K562 (cell line): Measurements from ENCODE around the gene GIMAP8. TPM values are rescaled to one million over a fixed set of nuclear protein-coding genes. Genes with fewer than 3 reads are reported as not detected.
"Not testable (repeated sequence)": the region's sequence is repeated elsewhere in the genome, so short reads cannot be mapped to it uniquely, and the experiment has no call there.

Experiments
- ATAC-seq: fragments of 200-7000 bp; cut with Tn5 transposase; 3 replicates; pipeline ENCODE4 v1.9.1; 2020; ENCODE audit warnings: moderate library complexity
- BruUV-seq: library from RNA; stranded (reverse); fragments of 400-500 nt; replicated peaks from 2 replicates; lab custom pipeline; 2021; lab: Mats Ljungman, UMichigan
- CTCF ChIA-PET: fragments of 300-600 bp; formaldehyde crosslinking; extraction: SDS; loops from one replicate; lab custom pipeline; 2021; ENCODE audit warnings: low intra/inter-chr PET ratio; lab: Yijun Ruan, JAX
- POLR2A ChIA-PET: fragments of 300-600, 350-650 bp; sonication (Branson Sonifier 250); formaldehyde crosslinking; extraction: SDS; loops from one replicate; lab custom pipeline; 2021; ENCODE audit warnings: antibody characterized with exemption, inconsistent platforms; lab: Yijun Ruan, JAX
- DNase-seq, 4 experiments: peaks; one replicate each; pipeline versions ENCODE4 v3.0.0 to v3.0.0-alpha.2; 2011 to 2018; ENCODE audit warnings: low spot score in 3 of 4, mixed read lengths in 3 of 4; ENCODE audit errors: extremely low read depth in 1 of 4
- FAIRE-seq: peaks from 2 replicates; lab custom pipeline; 2011; peaks lifted over from hg19 to GRCh38; lab: Jason Lieb, UNC
- H2AFZ ChIP-seq: 2 replicates; pipeline ENCODE4 v1.6.0; 2011; ENCODE audit warnings: low read depth, low read length, control low read depth, inconsistent platforms
- H3K27ac ChIP-seq: fragments of 200-600 bp; 3 replicates; pipeline ENCODE4 v1.8.0; 2011; ENCODE audit warnings: low read depth, mild to moderate bottlenecking, control low read depth, inconsistent platforms, low read length, moderate library complexity, mixed read lengths; ENCODE audit errors: extremely low read depth
- H3K27me3 ChIP-seq, 2 experiments: fragments of 300-600 bp in 1 of 2; 2 replicates in 1 of 2; 3 replicates in 1 of 2; pipeline versions ENCODE4 v1.6.0 to v1.8.0; 2011; ENCODE audit warnings: inconsistent platforms in 2 of 2, low read length in 2 of 2, mild to moderate bottlenecking in 1 of 2, mixed read lengths in 1 of 2, moderate library complexity in 1 of 2; ENCODE audit not compliant: control insufficient read depth in 2 of 2, insufficient read depth in 2 of 2
- H3K36me3 ChIP-seq: fragments of 300-600 bp; 3 replicates; pipeline ENCODE4 v1.8.0; 2011; ENCODE audit warnings: mild to moderate bottlenecking, low read length, inconsistent platforms; ENCODE audit not compliant: control insufficient read depth, insufficient read depth
- H3K4me1 ChIP-seq, 2 experiments: fragments of 200-600 bp in 1 of 2; replicated peaks in 1 of 2; 2 replicates in 1 of 2; 3 replicates in 1 of 2; pipeline versions ENCODE4 v1.5.1 to v1.8.0; 2011; ENCODE audit warnings: inconsistent platforms in 2 of 2, low read length in 2 of 2, mild to moderate bottlenecking in 1 of 2, mixed read lengths in 1 of 2, moderate library complexity in 1 of 2; ENCODE audit not compliant: control insufficient read depth in 2 of 2, insufficient read depth in 2 of 2
- H3K4me2 ChIP-seq: 2 replicates; pipeline ENCODE4 v1.6.1; 2011; ENCODE audit warnings: low read length, control low read depth, inconsistent platforms, mixed read lengths; ENCODE audit not compliant: insufficient read depth
- H3K4me3 ChIP-seq: fragments of 200-600 bp; sonication (generic), shearing (Covaris generic); 2 replicates; pipeline ENCODE4 v1.5.1; 2016; ENCODE audit warnings: control low read depth, inconsistent platforms
- H3K79me2 ChIP-seq: fragments of 200-600 bp; 3 replicates; pipeline ENCODE4 v1.8.0; 2011; ENCODE audit warnings: low read length, inconsistent platforms; ENCODE audit not compliant: control insufficient read depth, insufficient read depth
- H3K9ac ChIP-seq, 2 experiments: 2 replicates each; pipeline versions ENCODE4 v1.6.0 to v1.6.1; 2011; ENCODE audit warnings: low read depth in 2 of 2, low read length in 2 of 2, control low read depth in 1 of 2, inconsistent platforms in 1 of 2, mild to moderate bottlenecking in 1 of 2, mixed read lengths in 1 of 2; ENCODE audit not compliant: insufficient read depth in 1 of 2
- H3K9me1 ChIP-seq: one replicate; pipeline ENCODE4 v1.6.0; 2011; ENCODE audit warnings: inconsistent platforms, mild to moderate bottlenecking, low read length, moderate library complexity; ENCODE audit not compliant: control insufficient read depth, insufficient read depth
- H3K9me3 ChIP-seq: replicated peaks from 2 replicates; pipeline ENCODE4 v1.5.1; 2011; ENCODE audit warnings: low read depth, low read length, inconsistent platforms; ENCODE audit not compliant: control insufficient read depth, insufficient read depth
- H4K20me1 ChIP-seq: replicated peaks from 2 replicates; pipeline ENCODE4 v1.6.1; 2011; ENCODE audit warnings: low read length, inconsistent platforms, mixed read lengths; ENCODE audit not compliant: control insufficient read depth, insufficient read depth
- C11orf30 ChIP-seq: fragments of 450-650 bp; IDR thresholded peaks from 2 replicates; pipeline ENCODE4 v1.6.1; 2016; ENCODE audit warnings: low read depth, mild to moderate bottlenecking
- MAFF ChIP-seq: IDR thresholded peaks from 2 replicates; pipeline ENCODE4 v1.6.1; 2012; ENCODE audit warnings: low read length, improper control_type of control experiment
- MAFG ChIP-seq: fragments of 450-650 bp; conservative IDR thresholded peaks from 2 replicates; pipeline ENCODE4 v1.6.1; 2016; ENCODE audit warnings: missing genetic modification characterization, missing compliant biosample characterization
- MAFK ChIP-seq: IDR thresholded peaks from 2 replicates; pipeline ENCODE4 v1.6.1; 2011; ENCODE audit warnings: low read length, improper control_type of control experiment
- MIER1 ChIP-seq: fragments of 450-650 bp; IDR thresholded peaks from 2 replicates; pipeline ENCODE4 v1.6.1; 2016; ENCODE audit warnings: antibody characterized with exemption, mild to moderate bottlenecking, low read depth
- PRMT5 ChIP-seq: sonication (generic); formaldehyde crosslinking; IDR thresholded peaks from 2 replicates; pipeline ENCODE4 v1.5.0; 2020; ENCODE audit warnings: missing genetic modification reagents
- SREBF2 ChIP-seq: sonication (generic); formaldehyde crosslinking; IDR thresholded peaks from 2 replicates; pipeline ENCODE4 v1.4.0; 2020; ENCODE audit warnings: mild to moderate bottlenecking, missing genetic modification reagents
- TARDBP ChIP-seq: fragments of 450-650 bp; IDR thresholded peaks from 2 replicates; pipeline ENCODE4 v1.6.1; 2016
- TCF3 ChIP-seq: sonication (generic); formaldehyde crosslinking; IDR thresholded peaks from 2 replicates; pipeline ENCODE4 v1.4.0; 2020; ENCODE audit warnings: mild to moderate bottlenecking, missing genetic modification reagents
- ZNF316 ChIP-seq: fragments of 450-650 bp; IDR thresholded peaks from 2 replicates; pipeline ENCODE4 v1.6.1; 2016
- WGBS: fragments of 100-300 bp; shearing (Covaris generic); methylation state at CpG from one replicate; pipeline ENCODE4 v1.1.6; 2016; ENCODE audit warnings: low coverage, mixed read lengths; ENCODE audit not compliant: insufficient coverage; ENCODE audit errors: missing lambda C conversion rate; 5-methylcytosine and 5-hydroxymethylcytosine counted together
- in situ Hi-C: fragments of 300-500 bp; cut with MboI; formaldehyde crosslinking; loops from 4 replicates; pipeline ENCODE4 v1.15.0; 2018; ENCODE audit warnings: inconsistent platforms, mixed read lengths
- intact Hi-C: fragments of 100-400 bp; cut with micrococcal nuclease; formaldehyde crosslinking; loops from 2 replicates; pipeline ENCODE4 v1.14.2; 2022
- polyA plus RNA-seq, 8 experiments: library from polyadenylated mRNA; depleted of rRNA in 4 of 8; stranded (reverse) in 5 of 8; unstranded in 3 of 8; fragments of >200 nt; fragmentation: Nextera tagmentation in 2 of 8; fragmentation: Illumina TruSeq in 1 of 8; extraction: Ambion mirVana in 2 of 8; extraction: Trizol in 1 of 8; gene quantifications; 2 replicates each; pipeline versions ENCODE4 v1.2.1 to v1.2.3, GENCODE V29; 2011 to 2014; ENCODE audit warnings: inconsistent platforms in 1 of 8, missing spikeins in 1 of 8
- total RNA-seq, 7 experiments: library from RNA; depleted of rRNA in 6 of 7; stranded (reverse); fragments of >200 nt in 6 of 7; fragmentation: Illumina TruSeq in 2 of 7; extraction: Trizol in 2 of 7; gene quantifications; 2 replicates each; pipeline versions ENCODE4 v1.2.1 to v1.2.3, GENCODE V29; 2011 to 2021; ENCODE audit warnings: low replicate concordance in 1 of 7
- TF ChIP-seq, protein P1 (sequence below): fragments of 250-450 bp; sonication (Bioruptor Pico); IDR thresholded peaks from 2 replicates; pipeline ENCODE4 v1.6.1; 2021; ENCODE audit warnings: mild to moderate bottlenecking
- TF ChIP-seq, protein P2 (sequence below): fragments of 450-650 bp; formaldehyde crosslinking; IDR thresholded peaks from 2 replicates; pipeline ENCODE4 v1.4.0; 2020; ENCODE audit warnings: mild to moderate bottlenecking, mixed read lengths

Gene GIMAP8
- total and polyA plus RNA-seq, 9 of the 15 experiments (the other 6 are each of a cell fraction or from before 2014, with no cell fraction given) = not detected

DNA sequence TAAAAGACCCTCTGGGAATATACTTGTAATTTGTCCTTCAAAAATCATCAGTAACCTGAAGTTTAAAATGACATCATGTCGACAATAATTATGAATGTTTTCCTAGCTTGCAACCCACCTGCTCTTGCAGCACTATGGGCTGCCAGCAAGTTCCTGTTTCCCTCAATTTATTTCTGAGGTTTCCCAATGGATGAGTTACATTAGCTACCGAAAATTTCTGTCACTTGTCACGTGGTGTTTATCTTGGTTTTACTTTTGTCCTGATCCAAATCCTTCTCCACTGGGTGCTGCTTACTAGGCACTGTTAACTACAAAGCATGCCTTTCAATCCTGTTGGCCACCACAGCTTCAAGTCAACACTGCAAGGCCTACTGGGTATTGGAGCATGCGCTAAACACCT is 31.5 kb downstream of the GIMAP8 start (continued):
- no peak for TF ChIP-seq MIER1
- TF ChIP-seq, protein P1, sequence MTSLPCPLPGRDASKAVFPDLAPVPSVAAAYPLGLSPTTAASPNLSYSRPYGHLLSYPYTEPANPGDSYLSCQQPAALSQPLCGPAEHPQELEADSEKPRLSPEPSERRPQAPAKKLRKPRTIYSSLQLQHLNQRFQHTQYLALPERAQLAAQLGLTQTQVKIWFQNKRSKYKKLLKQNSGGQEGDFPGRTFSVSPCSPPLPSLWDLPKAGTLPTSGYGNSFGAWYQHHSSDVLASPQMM (CRISPR knock-in tag) = no peak
- TF ChIP-seq TARDBP = no peak
- no peak for TF ChIP-seq PRMT5 (CRISPR knock-in tag)
- TF ChIP-seq, protein P2, sequence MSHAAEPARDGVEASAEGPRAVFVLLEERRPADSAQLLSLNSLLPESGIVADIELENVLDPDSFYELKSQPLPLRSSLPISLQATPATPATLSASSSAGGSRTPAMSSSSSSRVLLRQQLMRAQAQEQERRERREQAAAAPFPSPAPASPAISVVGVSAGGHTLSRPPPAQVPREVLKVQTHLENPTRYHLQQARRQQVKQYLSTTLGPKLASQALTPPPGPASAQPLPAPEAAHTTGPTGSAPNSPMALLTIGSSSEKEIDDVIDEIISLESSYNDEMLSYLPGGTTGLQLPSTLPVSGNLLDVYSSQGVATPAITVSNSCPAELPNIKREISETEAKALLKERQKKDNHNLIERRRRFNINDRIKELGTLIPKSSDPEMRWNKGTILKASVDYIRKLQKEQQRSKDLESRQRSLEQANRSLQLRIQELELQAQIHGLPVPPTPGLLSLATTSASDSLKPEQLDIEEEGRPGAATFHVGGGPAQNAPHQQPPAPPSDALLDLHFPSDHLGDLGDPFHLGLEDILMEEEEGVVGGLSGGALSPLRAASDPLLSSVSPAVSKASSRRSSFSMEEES (CRISPR knock-in tag) = peak; percentile 83
- TF ChIP-seq TCF3 (CRISPR knock-in tag) = no peak
- TF ChIP-seq SREBF2 (CRISPR knock-in tag) = no peak

DNA sequence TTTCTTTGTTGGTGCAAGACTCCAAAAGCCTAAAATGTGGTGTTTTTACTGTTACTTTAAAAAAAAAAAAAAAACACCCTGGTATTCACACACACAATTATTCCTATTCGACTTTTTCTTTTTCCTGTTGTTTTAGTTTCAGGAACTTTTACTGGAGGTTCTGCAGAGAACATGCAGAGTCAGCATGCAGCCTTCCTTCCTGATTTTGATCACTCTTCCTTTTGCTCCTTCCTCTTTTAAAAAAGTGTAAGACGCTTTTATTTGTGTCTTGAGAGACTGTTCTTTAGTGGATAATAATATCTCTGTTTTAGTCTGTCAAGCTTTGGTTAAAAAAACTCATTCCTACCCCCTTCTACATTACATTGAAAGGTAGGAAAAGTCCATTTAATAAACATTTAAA is 33.1 kb downstream of the GIMAP8 start:
- CTCF ChIA-PET, H3K79me2 ChIP-seq, H3K4me3 ChIP-seq, H3K27ac ChIP-seq, H2AFZ ChIP-seq, H4K20me1 ChIP-seq, H3K4me2 ChIP-seq, H3K9me3 ChIP-seq, H3K4me1 ChIP-seq, DNase-seq, BruUV-seq, H3K36me3 ChIP-seq, in situ Hi-C loops, H3K9me1 ChIP-seq, ATAC-seq, H3K9ac ChIP-seq, POLR2A ChIA-PET, FAIRE-seq: not testable (repeated sequence)
- intact Hi-C loops = loop anchor here (5.0 kb wide), 1 partner anchor 36 kb away; no protein-coding TSS in a partner anchor
- TF ChIP-seq ZNF316 (peak; percentile 76), MAFG (tag) (peak; percentile 60), MAFK (peak; percentile 65), MAFF (peak; percentile 59), C11orf30 (peak; percentile 73; the same call in 1 of the 2 replicates)
- WGBS = 0% methylated on average over 2 of the region's 2 CpGs
- peaks cover 19 to 26% of the 10 kb centered on the region in 2 experiments for H3K27me3 ChIP-seq
